HFFc6 (cell line): ENCODE measurements around the gene RSBN1L. TPM values are rescaled to one million over a fixed set of nuclear protein-coding genes. Genes with fewer than 3 reads are reported as not detected.
A peak's percentile ranks its signal among the peaks of the same experiment; 100 is the strongest.

Experiments
- DNase-seq: peaks from one replicate; pipeline ENCODE4 v3.0.0-alpha.2; 2018
- H3K27ac Mint-ChIP-seq: 2 replicates; pipeline ENCODE4 v1.8.0; 2020; ENCODE audit warnings: mild to moderate bottlenecking, mixed read lengths
- H3K27me3 Mint-ChIP-seq: 2 replicates; pipeline ENCODE4 v1.8.0; 2021; ENCODE audit warnings: mild to moderate bottlenecking, moderate library complexity, mixed read lengths; ENCODE audit not compliant: insufficient read depth
- H3K36me3 Mint-ChIP-seq: 2 replicates; pipeline ENCODE4 v1.8.0; 2021; ENCODE audit warnings: low read depth, mixed read lengths
- H3K4me1 Mint-ChIP-seq: 2 replicates; pipeline ENCODE4 v1.8.0; 2020; ENCODE audit warnings: low read depth, mixed read lengths
- H3K4me3 Mint-ChIP-seq: 2 replicates; pipeline ENCODE4 v1.8.0; 2020; ENCODE audit warnings: mild to moderate bottlenecking, moderate library complexity, mixed read lengths
- H3K9me3 Mint-ChIP-seq: 2 replicates; pipeline ENCODE4 v1.8.0; 2020; ENCODE audit warnings: mild to moderate bottlenecking, mixed read lengths
- total RNA-seq, 6 experiments: library from RNA; stranded (reverse); fragmentation: NEBNext Ultra II Directional; extraction: Animal tissue kit (Norgen Biotek cat#: 25700); gene quantifications; 2 replicates in 1 of 6; 3 replicates in 5 of 6; pipeline ENCODE4 v1.2.3, GENCODE V29; 2021
- TF ChIP-seq, protein P1 (sequence below): fragments of 200-600 bp; sonication (generic); IDR thresholded peaks from 2 replicates; pipeline ENCODE4 v1.5.0; 2021; ENCODE audit warnings: antibody characterized with exemption, mild to moderate bottlenecking

RSBN1L gene
- total RNA-seq, 6 experiments from 2014 or later: 11.2 to 14.0 (median 12.9) TPM

DNA sequence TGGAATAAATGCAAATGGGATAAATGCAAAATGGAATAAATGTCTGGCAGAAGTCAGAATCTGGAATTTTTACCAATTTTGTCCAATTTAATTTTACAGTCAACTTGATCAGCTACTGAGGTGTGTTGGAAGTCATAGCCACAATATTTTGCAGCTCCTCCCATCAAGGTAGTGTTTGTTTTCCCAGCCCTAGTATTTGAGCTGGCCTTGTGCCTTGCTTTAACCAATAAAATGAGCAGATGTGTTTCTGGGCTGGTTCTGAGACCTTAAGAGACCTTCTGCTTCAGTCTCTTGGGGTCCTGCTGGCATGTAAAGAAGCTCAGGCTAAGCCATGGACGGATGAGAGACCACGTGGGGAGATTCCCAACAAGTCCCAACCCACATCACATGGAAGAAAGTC lies 42.7 kb upstream of the RSBN1L start:
- no peak overlapping the region; the same call in 1 of the 2 replicates for H3K27ac Mint-ChIP-seq
- peaks cover 27% of the 10 kb centered on the region for H3K4me1 Mint-ChIP-seq
- no peaks in the 10 kb centered on the region for H3K27me3 Mint-ChIP-seq
- H3K4me3 Mint-ChIP-seq: no peak overlapping the region
- TF ChIP-seq, protein P1, sequence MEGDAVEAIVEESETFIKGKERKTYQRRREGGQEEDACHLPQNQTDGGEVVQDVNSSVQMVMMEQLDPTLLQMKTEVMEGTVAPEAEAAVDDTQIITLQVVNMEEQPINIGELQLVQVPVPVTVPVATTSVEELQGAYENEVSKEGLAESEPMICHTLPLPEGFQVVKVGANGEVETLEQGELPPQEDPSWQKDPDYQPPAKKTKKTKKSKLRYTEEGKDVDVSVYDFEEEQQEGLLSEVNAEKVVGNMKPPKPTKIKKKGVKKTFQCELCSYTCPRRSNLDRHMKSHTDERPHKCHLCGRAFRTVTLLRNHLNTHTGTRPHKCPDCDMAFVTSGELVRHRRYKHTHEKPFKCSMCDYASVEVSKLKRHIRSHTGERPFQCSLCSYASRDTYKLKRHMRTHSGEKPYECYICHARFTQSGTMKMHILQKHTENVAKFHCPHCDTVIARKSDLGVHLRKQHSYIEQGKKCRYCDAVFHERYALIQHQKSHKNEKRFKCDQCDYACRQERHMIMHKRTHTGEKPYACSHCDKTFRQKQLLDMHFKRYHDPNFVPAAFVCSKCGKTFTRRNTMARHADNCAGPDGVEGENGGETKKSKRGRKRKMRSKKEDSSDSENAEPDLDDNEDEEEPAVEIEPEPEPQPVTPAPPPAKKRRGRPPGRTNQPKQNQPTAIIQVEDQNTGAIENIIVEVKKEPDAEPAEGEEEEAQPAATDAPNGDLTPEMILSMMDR: no peak
- DNase-seq: no peak
- no peaks in the 10 kb centered on the region; the same call in 1 of the 2 replicates for H3K36me3 Mint-ChIP-seq
- H3K9me3 Mint-ChIP-seq: no peaks in the 10 kb centered on the region

GRCh38 chr7:77655356-77655755 lies 40.9 kb upstream of the RSBN1L start:
- TF ChIP-seq, protein P1: no peak
- no peaks in the 10 kb centered on the region; the same call in 1 of the 2 replicates for H3K36me3 Mint-ChIP-seq
- H3K27ac Mint-ChIP-seq: peak overlapping the region; percentile 10
- H3K9me3 Mint-ChIP-seq: no peaks in the 10 kb centered on the region
- H3K27me3 Mint-ChIP-seq: no peaks in the 10 kb centered on the region; the same call in 1 of the 2 replicates
- DNase-seq: no peak
- no peak overlapping the region for H3K4me3 Mint-ChIP-seq
- H3K4me1 Mint-ChIP-seq: peaks cover 13% of the 10 kb centered on the region

- no peak for DNase-seq
- H3K4me3 Mint-ChIP-seq: no peak overlapping the region
- H3K36me3 Mint-ChIP-seq: no peaks in the 10 kb centered on the region; the same call in 1 of the 2 replicates
- H3K27ac Mint-ChIP-seq: no peak overlapping the region
- TF ChIP-seq, protein P1: no peak
- H3K27me3 Mint-ChIP-seq: no peaks in the 10 kb centered on the region; the same call in 1 of the 2 replicates
- peaks cover 7% of the 10 kb centered on the region for H3K4me1 Mint-ChIP-seq
- no peaks in the 10 kb centered on the region for H3K9me3 Mint-ChIP-seq
These were observed 40.3 kb upstream of the RSBN1L start for GRCh38 chr7:77655836-77656455.

DNA sequence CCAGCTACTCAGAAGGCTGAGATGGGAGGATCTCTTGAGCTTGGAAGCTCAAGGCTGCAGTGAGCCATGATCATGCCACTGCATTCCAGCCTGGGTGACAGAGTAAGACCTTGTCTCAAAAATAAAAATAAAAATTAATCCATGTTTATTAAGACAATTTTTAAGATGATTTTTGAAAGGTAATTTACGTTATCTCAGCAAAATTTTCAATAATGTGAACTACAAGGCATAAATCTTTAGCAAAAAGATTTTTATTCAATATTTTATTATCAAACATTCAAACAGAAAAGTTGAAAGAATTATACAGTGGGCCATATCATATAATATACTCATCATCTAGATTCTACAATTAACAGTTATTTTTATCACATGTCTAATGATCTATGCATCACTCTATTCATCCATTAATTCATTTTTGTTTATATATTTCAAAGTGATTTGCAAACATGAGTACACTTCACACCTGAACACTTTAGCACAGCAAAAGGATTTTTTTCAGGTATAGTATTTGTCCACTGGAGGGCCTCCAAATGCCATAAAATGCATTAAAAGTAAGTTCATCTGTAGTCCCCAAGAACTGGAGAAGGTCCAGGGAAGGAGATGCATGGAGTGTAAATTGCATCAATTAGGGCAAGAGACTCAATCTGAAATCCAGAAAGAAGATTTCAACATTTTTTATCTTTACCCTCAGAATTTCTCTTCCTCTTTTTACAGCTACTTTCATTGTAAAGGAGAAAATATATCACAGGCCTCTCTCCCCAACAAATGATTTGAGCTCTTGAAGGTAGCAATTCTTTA lies 38.6 kb upstream of the RSBN1L start:
- no peaks in the 10 kb centered on the region for H3K9me3 Mint-ChIP-seq
- TF ChIP-seq, protein P1: peak; percentile 79
- no peaks in the 10 kb centered on the region; the same call in 1 of the 2 replicates for H3K27me3 Mint-ChIP-seq
- DNase-seq: peak; percentile 49
- no peaks in the 10 kb centered on the region; the same call in none of the 2 replicates for H3K36me3 Mint-ChIP-seq
- H3K27ac Mint-ChIP-seq: no peak overlapping the region
- no peak overlapping the region for H3K4me3 Mint-ChIP-seq
- no peaks in the 10 kb centered on the region for H3K4me1 Mint-ChIP-seq

DNA sequence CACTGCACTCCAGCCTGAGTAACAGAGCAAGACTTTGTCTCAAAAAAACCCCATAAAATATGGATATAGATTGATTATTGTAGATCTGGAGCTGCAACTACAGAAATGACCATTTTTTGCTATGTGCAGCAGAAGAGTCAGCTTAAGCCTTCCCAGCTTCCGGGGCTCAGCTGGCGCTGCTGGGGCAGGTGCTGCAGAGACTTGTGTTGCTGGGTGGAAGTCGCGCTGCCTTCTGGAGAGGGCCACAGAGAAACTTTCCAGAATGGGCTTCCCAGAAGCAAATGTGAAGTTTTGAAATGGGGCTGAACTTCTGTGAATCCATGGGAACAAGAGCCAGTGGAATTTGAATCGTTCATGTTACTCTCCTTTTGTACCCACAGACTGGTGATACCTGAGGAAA lies 37.3 kb upstream of the RSBN1L start:
- Mint-ChIP-seq H3K36me3 (no peaks in the 10 kb centered on the region; the same call in none of the 2 replicates), H3K27ac (no peak overlapping the region), H3K9me3 (no peaks in the 10 kb centered on the region), H3K4me3 (no peak overlapping the region), H3K4me1 (no peaks in the 10 kb centered on the region), H3K27me3 (no peaks in the 10 kb centered on the region; the same call in 1 of the 2 replicates)
- DNase-seq: no peak
- TF ChIP-seq, protein P1: no peak
